DOHH2 (cell line): ENCODE measurements around the gene TCHH.

Experiments
- CTCF ChIP-seq: fragments of 200-600 bp; sonication (generic); IDR thresholded peaks from one replicate; pipeline ENCODE4 v1.5.1; 2014; ENCODE audit warnings: antibody characterized with exemption, mild to moderate bottlenecking, low read depth, low read length; ENCODE audit not compliant: poor library complexity, severe bottlenecking
- EZH2phosphoT487 ChIP-seq: fragments of 200-600 bp; sonication (generic); IDR thresholded peaks from 2 replicates; pipeline ENCODE4 v1.6.1; 2017; ENCODE audit warnings: borderline replicate concordance, mild to moderate bottlenecking, antibody characterized with exemption, low read length, moderate library complexity, mixed read lengths

- TF ChIP-seq CTCF (no peak), EZH2phosphoT487 (no peak)
Measured at GRCh38 chr1:152112101-152112884, 3.0 kb downstream of the TCHH start.
